Activated CD4-positive, CD25-positive, alpha-beta regulatory T cell (primary cell): ENCODE data around the gene SCML2.
"Not testable (repeated sequence)": the region's sequence is repeated elsewhere in the genome, so short reads cannot be mapped to it uniquely, and the experiment has no call there.

Source experiments
- DNase-seq, 4 experiments: peaks; one replicate each; lab custom pipeline; 2025; lab: John Stamatoyannopoulos, UW

The SCML2 gene

DNA sequence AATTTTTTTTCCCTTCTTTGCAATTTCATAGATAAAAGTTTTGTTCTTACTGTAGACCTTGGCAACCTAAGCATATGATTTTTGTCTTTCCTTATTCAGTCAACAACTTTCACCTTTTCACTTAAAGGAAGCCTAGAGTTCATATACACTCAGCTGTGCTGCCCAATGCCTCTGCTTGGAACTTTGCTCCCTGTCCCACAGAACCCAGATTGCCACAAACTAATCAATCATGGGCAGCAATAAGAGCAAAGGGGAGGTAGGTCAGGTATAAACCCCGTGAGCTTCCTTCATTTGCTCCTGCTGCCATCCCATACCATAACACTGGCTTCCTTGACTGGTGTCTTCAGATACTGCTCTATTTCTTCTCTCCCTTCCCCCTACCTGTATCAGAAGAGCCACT, 82.8 kb downstream of the SCML2 start:
- DNase-seq, result no peak

- no peak for DNase-seq
Measured at GRCh38 chrX:18271309-18271708, 83.2 kb downstream of the SCML2 start.

GRCh38 chrX:18255059-18255458, 99.4 kb downstream of the SCML2 start:
- no peak for DNase-seq

DNA sequence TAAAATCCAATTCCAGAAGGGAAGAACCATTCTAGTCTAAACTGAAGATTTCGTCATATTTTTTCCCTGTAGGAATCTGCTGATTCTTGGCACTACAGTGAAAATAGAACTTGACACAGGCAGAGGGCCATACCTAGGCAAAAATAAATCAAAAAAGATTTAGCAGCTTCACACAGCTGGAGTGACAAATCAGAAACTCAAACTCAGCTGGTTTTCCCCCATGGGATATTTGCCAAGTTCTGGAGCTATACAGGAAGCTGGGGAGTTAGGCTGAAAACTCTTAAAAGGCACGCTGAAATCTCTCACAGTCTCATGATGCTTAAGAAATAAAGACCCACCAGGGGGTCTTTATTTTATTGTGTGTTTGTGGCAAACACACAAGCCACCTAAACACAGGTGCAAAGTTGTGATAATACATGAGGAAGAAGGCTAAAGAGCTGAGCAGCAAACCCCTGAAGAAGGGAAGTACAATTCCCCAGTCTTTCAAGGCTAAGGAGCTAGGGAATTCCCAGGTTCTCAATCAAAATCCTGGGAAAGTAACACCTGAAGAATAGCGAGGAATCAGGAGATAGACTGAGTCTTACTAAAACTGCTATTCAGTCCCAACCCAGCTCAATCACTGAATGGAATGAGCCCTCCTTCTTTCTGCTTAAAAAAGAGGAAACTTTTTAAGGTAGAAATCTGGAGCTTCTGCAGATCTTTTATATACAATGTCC, 101.7 kb downstream of the SCML2 start:
- DNase-seq, result no peak

DNA sequence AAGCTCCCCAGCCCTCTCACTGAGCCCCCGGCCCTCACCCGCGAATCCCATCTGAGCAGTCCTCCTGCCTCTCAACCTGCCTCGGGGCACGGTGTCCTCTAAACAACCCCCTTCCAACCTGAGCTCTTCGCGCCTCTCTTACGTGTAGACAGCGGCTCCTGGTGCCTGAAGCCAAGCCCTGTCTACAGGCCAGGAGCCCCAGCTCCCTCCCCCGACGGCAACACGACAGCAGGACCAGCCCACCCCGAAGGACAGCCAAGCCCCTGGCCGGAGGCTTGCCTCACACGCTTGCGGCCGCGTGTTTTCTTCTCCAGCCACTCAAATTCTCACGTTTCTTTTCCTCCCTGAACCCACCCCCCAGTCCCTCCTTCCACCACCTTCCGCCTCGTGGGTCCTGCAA, 124.8 kb downstream of the SCML2 start:
- not testable (repeated sequence) for DNase-seq

DNA sequence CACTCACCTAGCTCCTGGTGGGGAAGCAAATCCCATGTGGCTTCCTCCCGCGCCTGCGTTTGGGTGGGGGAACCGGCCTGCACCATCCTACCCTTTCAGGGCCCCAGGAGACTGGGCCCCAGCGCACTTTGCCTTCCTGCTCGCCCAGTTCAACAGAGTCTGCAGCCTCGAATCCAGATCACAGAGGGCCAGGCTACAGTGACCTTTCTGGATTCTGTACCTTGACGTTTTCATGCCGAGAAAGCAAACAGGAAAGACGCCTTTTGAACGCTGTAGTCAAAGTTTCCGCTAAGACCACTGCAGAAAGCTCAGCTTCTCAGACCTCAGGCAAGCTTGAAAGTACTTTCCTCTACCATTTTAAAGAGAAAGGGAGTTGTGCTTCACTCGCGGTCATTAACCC, 126.4 kb downstream of the SCML2 start:
- DNase-seq, result no peak

- DNase-seq, result no peak
Measured at GRCh38 chrX:18227458-18227857, 127.0 kb downstream of the SCML2 start.

GRCh38 chrX:18220786-18221185, 133.7 kb downstream of the SCML2 start, which contains the start of gene BEND2:
Gene BEND2 (minus strand): TSS chrX:18220886. CDS start chrX:18220750, 136 bp downstream.
- DNase-seq, result no peak

DNA sequence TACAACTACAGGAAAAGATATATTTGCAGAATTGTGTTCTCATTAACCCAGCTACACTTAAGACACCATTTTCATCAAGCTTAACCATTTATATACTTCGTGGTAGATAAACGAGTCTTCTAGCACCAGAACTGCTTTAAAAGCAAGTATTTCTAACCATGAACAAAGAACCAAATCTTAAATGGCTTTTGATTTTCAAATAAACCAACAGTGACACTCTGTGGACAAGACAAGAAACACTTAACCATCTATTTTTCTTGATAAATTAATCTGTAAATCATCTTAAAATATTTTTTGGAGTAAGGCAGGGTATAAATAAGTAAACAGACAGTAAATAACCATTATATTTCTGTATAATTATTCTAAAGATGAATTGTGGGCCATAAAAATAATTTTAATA, 144.0 kb downstream of the SCML2 start:
- no peak for DNase-seq

GRCh38 chrX:18206657-18207056, 147.8 kb downstream of the SCML2 start:
- DNase-seq, result no peak

DNA sequence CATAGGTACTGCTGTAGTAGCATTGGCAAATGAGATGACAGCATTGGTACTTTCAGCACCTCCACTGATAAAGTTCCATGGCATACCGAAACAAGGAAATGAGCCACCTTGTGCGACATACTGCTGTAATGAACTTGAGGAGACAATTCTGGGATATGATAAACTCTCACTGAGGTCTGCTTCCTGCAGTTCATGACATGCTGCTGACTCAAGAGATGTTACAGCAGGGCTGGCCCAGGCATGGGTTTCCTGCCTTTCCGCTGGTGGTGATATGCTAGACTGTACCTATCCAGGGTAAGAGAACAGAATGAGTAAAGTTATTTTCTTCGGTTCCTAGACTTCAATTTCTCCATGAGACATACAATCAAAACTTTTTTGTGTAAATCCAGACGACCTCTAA, 150.9 kb downstream of the SCML2 start:
- no peak for DNase-seq

- DNase-seq, result no peak
Measured at GRCh38 chrX:18194688-18195087, 159.8 kb downstream of the SCML2 start.
